AG09309 (cell line): ENCODE results near the gene KCNJ18.
"Not testable (repeated sequence)": the region's sequence is repeated elsewhere in the genome, so short reads cannot be mapped to it uniquely, and the experiment has no call there.

Source experiments
- DNase-seq: peaks from one replicate; pipeline ENCODE4 v3.0.0-alpha.2; 2010; ENCODE audit warnings: low read depth
- H3K4me3 ChIP-seq: 2 replicates; pipeline ENCODE4 v1.5.1; 2011; ENCODE audit warnings: mild to moderate bottlenecking, low read depth, low read length, moderate library complexity; ENCODE audit not compliant: control insufficient read depth
- CTCF ChIP-seq: IDR thresholded peaks from 2 replicates; pipeline ENCODE4 v1.5.1; 2011; ENCODE audit warnings: mild to moderate bottlenecking, low read depth, low read length, inconsistent platforms; ENCODE audit not compliant: insufficient read depth, control insufficient read depth; ENCODE audit errors: missing control alignments

KCNJ18 gene

DNA sequence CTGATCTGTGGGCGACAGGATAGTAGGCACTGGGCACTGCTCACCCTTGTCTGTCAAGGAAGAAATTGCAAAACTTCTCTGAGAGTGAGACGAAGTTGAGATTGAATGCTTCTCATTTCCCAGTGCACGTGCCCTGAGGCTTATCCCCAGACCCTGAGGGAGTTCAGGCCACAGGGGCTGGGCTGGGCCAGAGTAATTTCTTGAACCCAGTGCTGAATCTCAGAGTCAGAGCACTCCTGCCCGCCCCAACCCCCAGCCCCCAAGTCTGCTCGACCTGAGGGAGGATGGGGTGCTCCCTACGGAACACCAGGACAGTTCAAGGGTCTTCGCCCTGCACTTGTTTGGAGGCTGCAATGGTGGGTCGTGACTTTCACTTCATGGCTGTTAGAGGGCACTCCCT, 17.7 kb downstream of the KCNJ18 start:
- not testable (repeated sequence) for DNase-seq, H3K4me3 ChIP-seq

DNA sequence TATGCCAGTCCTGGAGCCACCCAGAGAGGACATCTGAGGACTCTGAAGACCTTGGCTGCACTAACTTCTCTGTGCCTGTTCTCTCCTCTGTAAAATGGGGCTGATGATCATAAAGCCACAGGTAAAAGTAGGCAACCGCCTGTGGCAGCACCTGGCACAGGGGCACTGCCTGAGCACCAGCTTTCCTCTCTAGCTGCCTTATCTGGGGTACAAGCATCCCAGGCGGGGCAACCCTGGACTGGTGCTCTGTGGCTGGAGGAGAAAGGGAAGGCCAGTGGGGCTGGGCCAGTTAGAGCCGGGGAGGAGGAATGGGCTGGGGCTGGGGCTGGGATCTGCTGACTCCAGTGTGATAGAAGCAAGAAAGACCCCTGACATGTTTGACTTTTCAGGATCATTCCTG, 18.2 kb downstream of the KCNJ18 start:
- H3K4me3 ChIP-seq, DNase-seq: not testable (repeated sequence)

DNA sequence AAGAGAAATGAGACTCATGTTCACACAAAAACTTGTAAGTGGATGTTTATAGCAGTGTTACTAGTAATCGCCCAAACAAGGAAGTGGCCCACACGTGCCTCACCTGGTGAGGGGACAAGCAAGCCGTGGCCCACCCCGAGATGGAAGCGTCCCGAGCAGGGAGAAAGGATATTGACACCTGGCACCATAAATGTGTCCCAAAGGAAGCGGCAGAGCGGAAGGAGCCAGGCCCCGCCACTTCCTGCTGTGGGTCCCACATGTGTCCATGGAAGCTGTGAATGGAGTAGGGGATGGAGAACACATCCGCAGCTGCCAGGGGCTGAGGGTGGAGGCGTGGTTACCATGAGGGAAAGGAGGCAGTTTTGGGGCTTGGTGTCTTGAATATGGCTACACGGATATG, 18.9 kb downstream of the KCNJ18 start:
- no peak overlapping the region for H3K4me3 ChIP-seq
- DNase-seq = no peak
- TF ChIP-seq CTCF = no peak

GRCh38 chr17:21713020-21713419, 20.7 kb downstream of the KCNJ18 start:
- DNase-seq = not testable (repeated sequence)

DNA sequence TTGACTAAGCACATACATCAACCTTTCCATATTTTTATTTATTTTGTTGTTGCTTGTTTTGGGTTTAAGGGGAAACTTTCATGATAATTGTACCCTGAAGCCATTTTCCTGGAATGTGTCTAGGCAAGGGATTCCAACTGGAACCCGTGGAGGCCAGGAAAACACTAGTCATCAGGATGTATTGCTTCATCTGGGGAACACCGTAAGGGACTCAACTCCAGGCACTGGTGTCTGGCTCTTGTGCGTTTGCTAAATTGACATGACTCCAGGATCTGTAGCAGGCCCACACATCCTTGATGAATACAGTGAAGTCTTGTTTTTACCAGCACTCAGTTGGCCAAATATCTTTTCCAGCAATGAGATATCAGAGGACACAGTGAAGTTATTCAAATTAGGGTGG, 21.3 kb downstream of the KCNJ18 start:
- not testable (repeated sequence) for H3K4me3 ChIP-seq, DNase-seq

More at GRCh38 chr17:21713020-21713419, 20.7 kb downstream of the KCNJ18 start:
- H3K4me3 ChIP-seq = not testable (repeated sequence)

DNA sequence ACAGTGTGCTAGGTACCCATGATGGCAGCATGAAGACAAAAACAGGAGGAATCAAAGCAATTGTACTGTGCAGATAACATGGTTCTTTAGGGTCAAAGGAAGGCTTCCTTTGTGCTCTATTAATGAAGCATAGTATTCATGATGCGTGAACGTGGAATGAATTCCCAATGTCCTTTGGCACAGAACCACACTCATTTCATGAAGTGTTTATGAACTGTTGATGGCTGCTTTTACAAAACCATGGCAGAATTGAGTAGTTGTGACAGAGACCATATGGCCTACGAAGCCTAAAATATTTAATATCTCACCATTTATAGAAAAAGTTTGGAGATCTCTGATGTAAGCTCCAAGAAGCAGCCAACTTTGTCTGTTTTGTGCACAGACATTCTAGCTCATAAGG, 22.4 kb downstream of the KCNJ18 start:
- not testable (repeated sequence) for DNase-seq

DNA sequence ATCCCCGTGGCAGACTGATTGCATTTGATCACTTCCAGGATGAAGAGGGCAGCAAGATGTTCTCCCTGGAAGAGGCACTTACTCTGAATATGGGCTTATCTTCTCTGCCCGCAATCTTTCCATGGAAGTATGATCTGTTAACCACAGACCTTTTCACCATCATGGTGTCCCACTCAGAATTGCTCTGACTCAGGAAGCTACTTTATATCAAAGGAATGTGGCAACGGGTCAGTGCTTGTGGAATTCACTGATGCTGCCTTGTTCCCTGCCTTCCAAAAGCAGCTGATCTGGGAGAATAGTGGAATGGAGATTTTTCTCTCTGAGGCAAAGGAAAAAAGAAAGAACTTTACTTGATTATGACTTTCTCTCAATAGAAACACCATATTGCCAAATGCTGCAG, 23.6 kb downstream of the KCNJ18 start:
- H3K4me3 ChIP-seq, DNase-seq: not testable (repeated sequence)

More for the DNA sequence above, 22.4 kb downstream of the KCNJ18 start:
- H3K4me3 ChIP-seq = not testable (repeated sequence)

GRCh38 chr17:21718971-21719370, 26.6 kb downstream of the KCNJ18 start:
- H3K4me3 ChIP-seq, DNase-seq: not testable (repeated sequence)

DNA sequence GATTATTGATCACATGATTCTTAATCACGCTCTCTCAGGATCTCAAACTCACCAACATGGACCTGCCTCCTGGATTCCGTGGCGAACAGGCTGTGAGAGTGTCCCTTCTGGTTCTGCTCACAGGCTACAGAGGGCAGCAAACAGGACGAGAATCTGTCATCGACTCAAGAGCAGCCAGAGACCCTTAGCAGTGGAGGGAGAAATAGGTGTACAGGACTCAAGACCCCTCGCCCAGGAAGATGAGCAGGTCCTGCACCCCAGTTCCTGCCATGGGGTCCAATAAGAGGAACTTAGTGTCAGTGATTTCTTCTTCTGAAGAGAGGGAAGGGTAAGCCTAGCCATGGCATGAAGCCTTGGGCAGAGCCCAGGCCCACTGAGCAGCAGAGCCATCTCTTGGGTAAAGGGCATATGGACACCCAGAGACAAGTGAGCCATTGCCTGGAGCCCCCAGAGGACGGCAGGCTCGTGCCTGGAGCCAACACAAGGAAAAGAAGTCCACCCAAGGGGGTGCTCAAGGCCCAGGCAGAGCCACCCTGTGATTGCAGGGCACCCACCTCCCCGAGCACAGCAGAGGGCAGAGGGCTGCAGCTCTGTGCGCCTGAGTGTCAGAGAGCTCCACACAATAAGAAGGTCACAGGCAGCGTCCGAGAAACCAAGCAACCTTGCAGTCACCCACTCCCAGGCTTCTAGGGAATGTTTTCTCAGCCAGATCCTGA, 27.3 kb downstream of the KCNJ18 start:
- H3K4me3 ChIP-seq, DNase-seq: not testable (repeated sequence)

GRCh38 chr17:21720566-21720965, 28.2 kb downstream of the KCNJ18 start:
- not testable (repeated sequence) for H3K4me3 ChIP-seq, DNase-seq

DNA sequence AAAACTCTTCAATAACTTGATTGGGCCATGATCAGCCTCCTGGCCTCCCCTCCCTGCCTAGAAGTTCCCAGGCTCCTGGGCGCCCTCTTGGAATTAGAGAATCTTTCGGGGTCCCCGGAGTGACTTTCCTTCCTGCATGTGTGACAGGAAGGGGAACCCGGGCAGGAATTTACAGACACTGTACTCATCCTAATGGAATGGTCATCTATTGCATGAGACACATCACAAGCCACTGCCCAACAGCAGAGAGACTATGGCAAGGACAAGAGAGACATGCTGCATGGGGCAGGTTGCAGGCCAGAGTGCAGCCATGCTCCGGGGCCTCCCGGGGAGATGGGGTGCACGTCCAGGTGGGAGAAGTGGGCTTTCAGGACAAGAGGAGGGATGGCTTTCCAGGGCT, 29.9 kb downstream of the KCNJ18 start:
- not testable (repeated sequence) for H3K4me3 ChIP-seq, DNase-seq

- not testable (repeated sequence) for DNase-seq
Observed at GRCh38 chr17:21724216-21725006, 32.1 kb downstream of the KCNJ18 start.

DNA sequence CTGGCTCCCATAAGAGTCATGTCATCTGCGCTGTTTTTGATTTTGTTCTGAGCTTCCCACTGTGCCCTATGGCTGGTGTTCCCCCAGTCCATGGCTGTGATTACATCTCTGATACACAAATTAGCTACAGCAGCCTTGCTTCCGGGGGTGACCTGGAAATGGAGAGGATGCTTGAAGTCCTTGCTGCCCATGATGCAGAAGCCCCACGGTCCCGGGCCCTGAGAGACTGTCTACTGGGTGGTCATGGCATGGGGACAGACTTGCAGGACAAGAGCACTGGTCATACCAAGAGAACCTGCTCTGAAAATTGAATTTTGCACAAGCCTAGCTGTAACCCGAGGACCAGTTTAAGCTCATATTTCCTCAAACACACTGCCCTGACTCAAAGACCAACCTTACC, 38.8 kb downstream of the KCNJ18 start:
- not testable (repeated sequence) for H3K4me3 ChIP-seq, DNase-seq

More at GRCh38 chr17:21724216-21725006, 32.1 kb downstream of the KCNJ18 start:
- not testable (repeated sequence) for H3K4me3 ChIP-seq

DNA sequence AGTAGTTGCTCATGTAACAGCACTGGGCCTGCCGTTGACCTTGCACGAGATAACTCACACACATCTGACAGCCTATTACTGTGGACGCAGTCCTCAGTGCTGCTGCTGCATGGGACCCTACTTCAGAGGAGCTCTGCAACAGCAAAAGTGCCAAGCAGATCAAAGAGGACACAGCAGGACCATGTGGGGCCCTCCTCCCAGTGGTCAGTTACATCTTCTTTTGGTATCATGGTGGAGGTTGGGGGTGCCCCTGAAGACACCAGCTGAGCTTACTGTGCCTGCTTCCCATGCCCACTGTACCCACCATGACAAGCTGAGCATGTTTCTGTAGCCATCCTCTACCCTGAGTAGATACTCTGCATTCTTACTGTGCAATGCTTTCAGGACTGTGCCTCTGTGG, 41.6 kb downstream of the KCNJ18 start:
- not testable (repeated sequence) for DNase-seq, H3K4me3 ChIP-seq

DNA sequence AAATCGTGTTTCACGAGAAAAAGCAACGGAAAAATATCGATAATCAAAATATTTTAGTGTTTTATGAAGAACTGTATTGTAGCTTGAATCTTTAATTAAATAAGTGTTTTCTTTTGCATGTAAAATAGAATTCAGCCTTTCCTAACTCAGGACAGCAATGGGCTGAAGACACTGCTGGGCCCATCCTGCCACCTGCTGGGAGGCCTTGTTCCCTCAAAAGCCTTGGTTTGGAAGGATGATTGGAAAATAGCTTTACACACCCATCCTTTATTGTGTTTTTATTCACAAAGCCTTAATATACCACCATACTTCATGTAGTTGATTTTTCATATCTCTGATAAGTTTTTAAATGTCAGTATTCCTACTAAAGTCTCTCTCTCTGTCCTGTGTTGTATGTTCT, 43.5 kb downstream of the KCNJ18 start:
- H3K4me3 ChIP-seq, DNase-seq: not testable (repeated sequence)

- not testable (repeated sequence) for H3K4me3 ChIP-seq, DNase-seq
Observed at GRCh38 chr17:21737015-21737580, 44.8 kb downstream of the KCNJ18 start.

DNA sequence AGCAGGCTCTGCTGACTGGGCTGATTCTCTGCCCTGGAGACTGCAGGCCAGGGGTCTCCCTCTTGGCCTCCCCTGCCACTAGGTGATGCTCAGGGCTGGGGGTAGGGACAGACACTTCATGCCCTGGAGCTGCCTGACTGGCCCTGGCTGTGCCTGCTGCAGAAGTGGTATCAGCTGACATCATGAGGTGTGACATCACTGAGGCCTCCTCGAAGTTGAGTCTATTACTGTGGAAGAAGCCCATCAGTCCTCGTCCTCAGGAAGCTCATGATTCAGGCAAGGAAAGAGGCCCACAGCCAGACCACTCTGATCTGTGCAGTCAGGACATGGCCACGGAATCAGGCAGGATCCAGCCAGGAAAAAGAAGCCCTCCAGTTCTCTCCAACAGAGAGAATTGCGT, 45.9 kb downstream of the KCNJ18 start:
- DNase-seq, H3K4me3 ChIP-seq: not testable (repeated sequence)
